Neuron (in vitro differentiated cells): ENCODE data around the gene PRCC.

Experiments used
- H2AFZ ChIP-seq: one replicate; pipeline ENCODE4 v1.6.1; 2013; ENCODE audit warnings: low read depth, mild to moderate bottlenecking, inconsistent platforms, low read length, moderate library complexity
- H3K27me3 ChIP-seq: one replicate; pipeline ENCODE4 v1.6.1; 2013; ENCODE audit warnings: low read length; ENCODE audit not compliant: insufficient read depth
- H3K36me3 ChIP-seq: one replicate; pipeline ENCODE4 v1.6.1; 2013; ENCODE audit warnings: low read length; ENCODE audit not compliant: insufficient read depth
- H3K4me1 ChIP-seq: one replicate; pipeline ENCODE4 v1.6.1; 2013; ENCODE audit warnings: low read length; ENCODE audit not compliant: insufficient read depth
- H3K4me3 ChIP-seq: 2 replicates; pipeline ENCODE4 v1.5.1; 2013; ENCODE audit warnings: mild to moderate bottlenecking, low read length, moderate library complexity
- H3K9me3 ChIP-seq: one replicate; pipeline ENCODE4 v1.6.1; 2013; ENCODE audit warnings: low read length

The PRCC gene, protein sequence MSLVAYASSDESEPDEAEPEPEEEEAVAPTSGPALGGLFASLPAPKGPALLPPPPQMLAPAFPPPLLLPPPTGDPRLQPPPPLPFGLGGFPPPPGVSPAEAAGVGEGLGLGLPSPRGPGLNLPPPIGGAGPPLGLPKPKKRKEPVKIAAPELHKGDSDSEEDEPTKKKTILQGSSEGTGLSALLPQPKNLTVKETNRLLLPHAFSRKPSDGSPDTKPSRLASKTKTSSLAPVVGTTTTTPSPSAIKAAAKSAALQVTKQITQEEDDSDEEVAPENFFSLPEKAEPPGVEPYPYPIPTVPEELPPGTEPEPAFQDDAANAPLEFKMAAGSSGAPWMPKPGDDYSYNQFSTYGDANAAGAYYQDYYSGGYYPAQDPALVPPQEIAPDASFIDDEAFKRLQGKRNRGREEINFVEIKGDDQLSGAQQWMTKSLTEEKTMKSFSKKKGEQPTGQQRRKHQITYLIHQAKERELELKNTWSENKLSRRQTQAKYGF

DNA sequence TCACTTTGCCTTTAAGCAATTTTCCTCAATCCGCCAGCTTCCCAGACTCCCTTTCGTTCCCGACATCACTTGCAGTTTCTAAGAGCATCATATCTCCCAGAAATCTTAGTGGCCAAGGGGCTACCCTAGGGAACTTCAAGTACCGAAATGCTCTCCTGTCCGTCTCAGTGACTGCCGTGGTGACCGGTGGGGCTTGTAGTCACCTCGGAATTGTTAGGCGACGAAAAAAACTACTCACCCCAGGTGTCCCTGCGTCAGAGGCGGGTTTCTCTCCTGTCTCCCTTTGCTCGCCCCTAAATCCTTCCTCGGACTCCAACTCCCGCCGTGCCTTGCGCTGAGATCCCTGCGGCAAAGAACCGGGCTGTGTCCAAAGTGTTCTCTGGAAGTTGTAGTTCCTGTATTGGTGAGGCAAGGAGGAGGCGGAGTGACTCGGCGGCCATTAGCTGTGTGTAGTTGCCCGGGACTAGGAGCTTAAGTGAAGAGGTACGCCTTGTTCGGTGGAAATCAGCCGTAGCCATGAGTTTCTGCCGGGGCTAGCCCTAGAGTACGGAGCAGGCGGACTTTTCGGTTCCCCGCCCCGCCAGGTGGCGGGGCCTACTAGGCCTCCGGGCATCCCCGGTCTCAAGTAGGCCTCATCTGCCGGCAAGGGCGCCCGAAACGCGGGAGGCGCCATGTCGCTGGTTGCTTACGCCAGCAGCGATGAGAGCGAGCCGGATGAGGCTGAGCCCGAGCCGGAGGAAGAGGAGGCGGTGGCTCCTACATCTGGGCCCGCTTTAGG is at the start of gene PRCC:
TSS of gene PRCC (plus strand) at position 435 of the 778 bp plus-strand sequence. CDS start at position 672, 237 bp downstream.
- H2AFZ ChIP-seq, result peak within 1 kb of the TSS; percentile 63
- H3K27me3 ChIP-seq, result no peaks in the 10 kb centered on the region
- H3K36me3 ChIP-seq, result peaks cover 12% of the 10 kb centered on the region
- H3K4me1 ChIP-seq, result peaks cover 17% of the 10 kb centered on the region
- H3K4me3 ChIP-seq, result peak within 1 kb of the TSS; percentile 69
- no peaks in the 10 kb centered on the region for H3K9me3 ChIP-seq

DNA sequence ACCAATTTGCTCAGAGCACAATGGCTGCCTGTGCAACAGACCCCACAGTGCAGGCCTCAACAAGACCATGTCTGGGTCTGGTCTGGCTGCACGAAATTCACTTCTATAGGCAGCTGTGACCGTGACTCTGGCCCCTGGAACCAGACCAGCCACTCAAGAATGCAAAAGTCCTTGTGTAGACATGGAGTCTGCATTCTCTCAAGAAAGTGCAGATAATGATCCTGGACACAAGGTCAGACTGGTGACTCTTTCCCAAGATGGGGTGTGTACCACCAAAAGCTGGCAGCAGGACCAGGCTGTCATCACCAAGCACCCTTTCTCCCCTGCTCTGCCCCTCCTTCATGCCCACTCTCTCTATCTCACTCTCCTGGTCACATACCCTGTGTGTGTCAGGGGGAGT is 46.2 kb upstream of the PRCC start:
- Histone ChIP-seq H3K4me3 (no peak overlapping the region), H3K9me3 (no peaks in the 10 kb centered on the region), H2AFZ (no peak overlapping the region), H3K4me1 (peaks cover 10% of the 10 kb centered on the region), H3K27me3 (no peaks in the 10 kb centered on the region), H3K36me3 (peaks cover 38% of the 10 kb centered on the region)

DNA sequence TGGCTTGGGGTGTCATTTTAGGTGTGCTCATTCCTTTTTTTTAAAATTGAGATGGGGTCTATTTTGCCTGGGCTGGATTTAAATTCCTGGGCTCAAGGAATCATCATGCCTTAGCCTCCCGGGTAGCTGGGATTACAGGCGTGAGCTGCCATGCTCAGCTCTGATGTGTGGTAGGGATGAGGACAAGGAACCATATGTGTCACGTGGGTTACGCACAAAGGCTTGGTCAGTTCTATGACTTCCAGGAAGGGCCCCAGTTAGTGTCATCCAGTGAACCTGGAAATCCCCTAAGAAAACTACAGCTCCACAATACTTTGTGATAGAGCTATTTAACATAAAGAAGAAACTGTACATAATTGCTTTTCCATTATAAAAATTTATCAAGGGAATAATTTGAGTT is 45.8 kb upstream of the PRCC start:
- Histone ChIP-seq H3K4me3 (no peak overlapping the region), H3K27me3 (no peaks in the 10 kb centered on the region), H3K9me3 (no peaks in the 10 kb centered on the region), H3K4me1 (peaks cover 14% of the 10 kb centered on the region), H3K36me3 (peaks cover 38% of the 10 kb centered on the region), H2AFZ (no peak overlapping the region)

DNA sequence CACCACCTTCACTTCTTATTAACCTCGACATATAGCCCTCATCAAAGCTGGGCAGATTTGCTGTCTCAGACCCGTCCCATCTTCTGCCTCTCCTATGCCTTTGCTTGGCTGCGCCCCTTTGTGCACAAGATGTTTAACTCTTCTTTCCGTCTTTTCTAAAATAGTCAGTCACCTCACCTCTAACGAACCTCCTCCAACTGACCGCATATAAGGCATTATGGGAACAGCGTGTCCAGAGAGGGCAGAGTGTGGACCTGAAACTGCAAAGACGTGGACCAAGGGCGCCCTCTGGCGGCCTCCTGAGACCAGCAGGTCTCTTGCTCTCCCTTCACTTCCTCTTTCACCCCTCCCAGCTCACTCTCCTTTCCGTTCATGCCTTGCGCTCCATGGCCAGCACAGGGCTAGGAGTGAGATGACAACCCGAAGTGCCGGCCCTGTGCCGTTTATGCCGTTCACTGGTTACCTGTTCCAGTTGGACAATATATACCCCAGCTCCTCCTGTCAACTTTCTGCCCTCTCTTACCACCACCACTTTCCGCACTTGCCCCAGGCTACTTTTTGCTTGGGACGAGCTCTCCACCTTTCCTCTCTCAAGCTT is 41.6 kb upstream of the PRCC start:
- H3K27me3 ChIP-seq, result no peaks in the 10 kb centered on the region
- peaks cover 36% of the 10 kb centered on the region for H3K36me3 ChIP-seq
- no peaks in the 10 kb centered on the region for H3K9me3 ChIP-seq
- peak overlapping the region; percentile 15 for H3K4me3 ChIP-seq
- H3K4me1 ChIP-seq, result peaks cover 34% of the 10 kb centered on the region
- H2AFZ ChIP-seq, result no peak overlapping the region

DNA sequence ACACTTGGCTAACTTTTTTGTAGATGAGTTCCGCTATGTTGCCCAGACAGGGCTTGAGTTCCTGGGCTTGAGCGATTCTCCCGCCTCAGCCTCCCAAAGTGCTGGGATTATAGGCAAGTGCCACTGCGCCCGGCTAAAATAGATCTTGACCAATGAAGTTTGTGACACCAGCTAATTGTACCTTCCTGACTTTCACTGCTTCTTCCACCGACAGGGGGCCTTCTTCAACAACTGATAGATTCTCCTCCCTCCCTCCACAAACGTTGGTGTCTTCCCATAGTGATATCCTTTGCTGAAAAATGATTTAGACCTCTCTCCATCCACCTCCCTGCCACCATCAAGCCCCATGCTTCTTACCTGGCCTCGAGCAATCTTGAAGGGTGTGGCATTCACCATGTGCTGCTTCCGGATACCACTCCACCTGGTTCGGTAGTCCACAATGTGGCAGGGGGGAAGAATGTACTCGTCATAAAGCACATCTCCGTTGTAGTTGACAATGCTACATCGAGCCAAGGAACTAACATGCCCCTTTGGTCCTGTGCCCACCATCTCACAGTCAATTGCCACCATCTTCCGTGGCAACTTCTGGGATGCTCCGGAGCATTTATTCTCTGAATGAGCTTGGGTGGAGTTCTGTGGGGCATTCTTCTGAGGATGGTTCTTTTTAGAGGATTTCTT is 40.6 kb upstream of the PRCC start:
- Histone ChIP-seq H2AFZ (no peak overlapping the region), H3K4me1 (peaks cover 34% of the 10 kb centered on the region), H3K9me3 (no peaks in the 10 kb centered on the region), H3K36me3 (peaks cover 30% of the 10 kb centered on the region), H3K27me3 (no peaks in the 10 kb centered on the region), H3K4me3 (peak overlapping the region; percentile 15)

DNA sequence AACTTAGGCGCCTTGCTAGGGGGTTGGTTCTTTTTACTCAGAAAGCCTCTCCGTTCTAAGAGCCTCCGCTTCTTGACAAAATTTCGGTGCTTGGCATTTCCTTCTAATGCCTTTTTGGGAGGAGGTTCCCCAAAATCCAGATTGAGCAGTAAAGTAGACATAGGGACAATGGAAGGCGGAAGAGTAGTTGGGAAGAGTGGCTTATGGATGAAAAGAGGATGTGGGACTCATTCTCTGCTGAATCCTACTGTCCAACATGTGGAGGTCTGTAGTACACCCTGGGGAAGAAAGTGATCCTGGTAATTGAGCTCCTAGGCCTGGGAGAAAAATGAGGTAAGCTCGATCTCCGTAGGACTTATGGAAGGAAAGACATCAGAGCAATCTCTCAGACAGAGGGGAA is 39.8 kb upstream of the PRCC start:
- H3K27me3 ChIP-seq, result no peaks in the 10 kb centered on the region
- H3K4me1 ChIP-seq, result peaks cover 34% of the 10 kb centered on the region
- H3K36me3 ChIP-seq, result peaks cover 33% of the 10 kb centered on the region
- H2AFZ ChIP-seq, result no peak overlapping the region
- H3K4me3 ChIP-seq, result peak overlapping the region; percentile 63
- H3K9me3 ChIP-seq, result no peaks in the 10 kb centered on the region

DNA sequence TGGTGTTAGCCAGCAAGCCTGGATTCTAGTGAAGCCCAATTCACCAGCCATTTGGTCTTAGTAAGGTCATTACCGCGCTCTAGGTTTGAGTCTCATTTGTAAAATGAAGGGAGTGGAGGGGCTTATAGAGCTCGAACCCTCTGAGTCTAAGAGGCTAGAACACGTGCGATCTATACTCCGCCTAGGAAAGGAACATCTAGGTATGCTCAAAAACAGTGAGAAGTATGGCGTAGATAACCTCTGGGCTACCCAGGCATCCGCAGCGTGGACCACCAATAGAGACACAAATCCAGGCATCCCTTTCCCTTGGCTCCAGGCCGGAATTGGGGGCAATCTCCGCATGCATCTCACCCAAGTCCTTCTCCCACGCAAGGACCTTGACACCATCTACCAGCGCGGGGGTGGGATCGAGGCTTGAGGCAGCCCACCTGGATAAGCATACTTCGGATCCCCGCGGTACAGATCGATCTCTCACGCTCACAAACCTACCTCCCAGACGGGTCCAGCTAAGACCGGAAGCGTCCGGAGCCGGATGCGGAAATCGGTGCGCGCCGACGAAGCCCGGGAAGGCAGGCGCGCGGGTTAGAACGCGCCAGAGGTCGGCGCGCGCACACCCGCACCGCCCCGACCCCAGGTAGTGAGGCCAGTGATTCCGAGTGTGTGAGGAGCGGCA is 39.3 kb upstream of the PRCC start, which contains the start of gene METTL25B:
TSS of gene METTL25B (plus strand) at position 544 of the 673 bp plus-strand sequence. CDS start 636 bp downstream, outside the sequence.
- Histone ChIP-seq H3K9me3 (no peaks in the 10 kb centered on the region), H3K27me3 (no peaks in the 10 kb centered on the region), H2AFZ (peak within 1 kb of the TSS; percentile 68), H3K36me3 (peaks cover 31% of the 10 kb centered on the region), H3K4me3 (peak within 1 kb of the TSS; percentile 63), H3K4me1 (peaks cover 34% of the 10 kb centered on the region)

DNA sequence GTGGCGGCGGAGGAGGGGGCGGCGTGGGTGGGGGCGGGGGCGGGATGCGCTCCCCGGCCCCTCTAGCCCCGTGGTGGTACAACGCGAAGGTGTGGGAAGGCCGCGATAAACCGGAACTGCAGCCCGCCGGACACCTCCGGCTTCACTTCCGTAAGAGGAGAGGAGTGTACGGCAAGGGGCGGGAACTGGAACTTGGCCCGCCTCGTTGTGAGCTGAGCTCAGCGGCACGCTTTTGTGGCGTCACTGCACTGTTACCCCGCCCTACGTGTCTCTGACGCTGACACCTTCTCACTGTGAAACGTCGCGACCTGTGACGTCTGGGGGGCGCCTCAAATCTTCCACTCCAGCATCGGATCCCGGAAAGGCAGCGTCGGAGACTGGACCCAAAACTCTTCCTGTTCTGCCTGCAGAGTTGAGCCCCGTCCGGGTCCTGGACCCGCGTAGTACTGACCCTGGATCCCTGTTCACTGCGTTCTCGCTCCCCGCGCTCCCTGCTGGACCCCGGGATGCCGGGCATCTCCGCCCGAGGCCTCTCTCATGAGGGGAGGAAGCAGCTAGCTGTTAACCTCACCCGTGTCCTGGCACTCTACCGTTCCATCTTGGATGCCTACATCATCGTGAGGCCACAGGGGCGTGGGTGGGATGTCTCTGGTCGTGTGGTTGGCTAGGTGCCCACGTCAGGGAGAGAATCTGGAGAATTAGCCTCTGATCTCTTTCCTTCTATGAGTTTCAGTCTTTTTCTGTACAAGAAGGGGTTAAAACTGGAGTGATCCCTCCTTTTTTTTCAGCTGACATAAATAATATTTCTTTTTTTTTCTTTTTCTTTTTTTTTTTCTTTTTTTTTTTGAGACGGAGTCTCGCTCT is 38.5 kb upstream of the PRCC start, which contains the start of gene ISG20L2:
TSS of gene ISG20L2 (minus strand) at position 168 of the 864 bp plus-strand sequence. CDS start 1,114 bp downstream, outside the sequence.
- Histone ChIP-seq H3K36me3 (peaks cover 31% of the 10 kb centered on the region), H3K4me3 (peak within 1 kb of the TSS; percentile 63), H3K9me3 (no peaks in the 10 kb centered on the region), H3K27me3 (no peaks in the 10 kb centered on the region), H2AFZ (peak within 1 kb of the TSS; percentile 68), H3K4me1 (peaks cover 34% of the 10 kb centered on the region)

DNA sequence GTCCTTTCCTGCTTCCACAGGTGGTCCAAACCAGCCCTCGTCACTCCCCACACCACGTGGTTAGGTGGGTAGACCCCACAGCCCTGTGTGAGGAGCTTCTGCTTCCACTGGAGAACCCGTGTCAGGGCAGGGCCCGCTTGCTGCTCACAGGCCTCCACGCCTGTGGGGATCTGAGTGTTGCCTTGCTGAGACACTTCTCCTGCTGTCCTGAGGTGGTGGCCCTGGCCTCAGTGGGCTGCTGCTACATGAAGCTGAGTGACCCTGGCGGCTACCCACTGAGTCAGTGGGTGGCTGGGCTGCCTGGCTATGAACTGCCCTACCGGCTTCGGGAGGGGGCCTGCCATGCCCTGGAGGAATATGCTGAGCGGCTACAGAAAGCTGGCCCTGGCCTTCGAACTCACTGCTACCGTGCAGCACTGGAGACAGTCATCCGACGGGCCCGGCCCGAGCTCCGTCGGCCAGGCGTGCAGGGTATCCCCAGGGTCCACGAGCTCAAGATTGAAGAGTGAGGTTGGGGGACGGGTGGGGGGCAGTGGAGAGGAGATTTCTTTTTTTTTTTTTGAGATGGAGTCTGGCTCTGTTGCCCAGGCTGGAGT is 33.2 kb upstream of the PRCC start:
- Histone ChIP-seq H2AFZ (no peak overlapping the region), H3K4me3 (no peak overlapping the region), H3K4me1 (peaks cover 4% of the 10 kb centered on the region), H3K9me3 (no peaks in the 10 kb centered on the region), H3K27me3 (no peaks in the 10 kb centered on the region), H3K36me3 (peaks cover 48% of the 10 kb centered on the region)

DNA sequence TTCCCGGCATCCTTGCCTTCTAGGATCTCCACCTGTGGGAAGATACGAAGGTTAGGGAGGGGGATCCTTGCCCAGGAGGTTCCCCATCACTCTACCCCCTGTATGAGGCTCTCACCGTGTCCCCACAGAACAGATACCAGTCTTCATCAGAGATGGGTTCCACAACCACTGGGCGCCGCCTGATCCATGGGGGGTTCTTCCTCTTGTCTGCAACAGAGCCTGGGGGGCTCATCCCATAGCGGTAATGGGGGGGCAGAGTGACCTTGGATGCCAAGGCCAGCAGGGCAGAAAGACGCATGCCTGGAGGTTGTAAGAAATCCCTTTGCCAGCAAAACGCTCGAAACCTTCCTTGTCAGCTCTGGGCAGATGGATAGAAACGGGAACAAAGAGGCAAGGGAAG is 28.9 kb upstream of the PRCC start:
- peaks cover 46% of the 10 kb centered on the region for H3K36me3 ChIP-seq
- no peaks in the 10 kb centered on the region for H3K9me3 ChIP-seq
- no peak overlapping the region for H3K4me3 ChIP-seq
- H2AFZ ChIP-seq, result no peak overlapping the region
- H3K4me1 ChIP-seq, result peaks cover 12% of the 10 kb centered on the region
- no peaks in the 10 kb centered on the region for H3K27me3 ChIP-seq

DNA sequence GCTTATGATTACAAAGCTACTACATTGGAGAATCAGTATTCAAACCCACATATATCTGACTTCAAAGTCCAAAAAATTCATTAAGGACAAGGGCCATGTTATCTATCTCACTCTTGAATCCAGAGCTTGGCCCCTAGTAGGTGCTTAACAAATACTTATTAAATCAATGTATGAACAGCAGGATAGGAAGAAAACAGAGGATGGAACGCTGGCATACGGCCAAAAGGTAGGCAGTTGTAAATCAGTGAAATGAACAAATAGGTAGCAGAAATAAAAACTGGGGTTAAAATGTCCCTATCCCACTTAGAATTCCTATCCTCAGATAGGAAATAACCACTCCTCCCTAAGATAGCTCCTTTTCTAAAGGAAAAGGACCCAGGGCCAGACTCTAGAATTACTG is 28.4 kb upstream of the PRCC start:
- H3K4me3 ChIP-seq, result no peak overlapping the region
- H3K36me3 ChIP-seq, result peaks cover 46% of the 10 kb centered on the region

More for the DNA sequence above, 28.4 kb upstream of the PRCC start:
- H3K27me3 ChIP-seq, result no peaks in the 10 kb centered on the region
- H3K4me1 ChIP-seq, result peaks cover 12% of the 10 kb centered on the region
- no peak overlapping the region for H2AFZ ChIP-seq
- no peaks in the 10 kb centered on the region for H3K9me3 ChIP-seq
